Activated CD8-positive, alpha-beta memory T cell treated with anti-CD3 and anti-CD28 coated beads, Interleukin-2, amount 10 ng/mL, durations not matched to agents 7 days and 5 days (primary cell): Measurements from ENCODE around the gene CALN1. TPM values are rescaled to one million over a fixed set of nuclear protein-coding genes. Genes with fewer than 3 reads are reported as not detected.

Source experiments
- ATAC-seq: fragments of 150-1000 bp; cut with Tn5 transposase; one replicate; pipeline ENCODE4 v1.10.0; 2021; ENCODE audit warnings: moderate library complexity
- CTCF ChIA-PET: fragments of 350-600 bp; sonication (Branson Sonifier 250); formaldehyde crosslinking; loops from one replicate; lab custom pipeline; 2021; ENCODE audit warnings: antibody characterized with exemption; lab: Charles Lee
- DNase-seq: peaks from one replicate; pipeline ENCODE4 v3.0.0-alpha.2; 2020
- H3K27ac Mint-ChIP-seq: one replicate; pipeline ENCODE4 v1.8.0; 2021; ENCODE audit warnings: mild to moderate bottlenecking, mixed read lengths
- H3K27me3 Mint-ChIP-seq: one replicate; pipeline ENCODE4 v1.8.0; 2021; ENCODE audit warnings: mixed read lengths
- H3K36me3 Mint-ChIP-seq: one replicate; pipeline ENCODE4 v1.8.0; 2021; ENCODE audit warnings: mild to moderate bottlenecking, mixed read lengths
- H3K4me1 Mint-ChIP-seq: one replicate; pipeline ENCODE4 v1.8.0; 2021; ENCODE audit warnings: mixed read lengths
- H3K4me3 Mint-ChIP-seq: one replicate; pipeline ENCODE4 v1.8.0; 2021; ENCODE audit warnings: mild to moderate bottlenecking, moderate library complexity, mixed read lengths
- H3K9me3 Mint-ChIP-seq: one replicate; pipeline ENCODE4 v1.8.0; 2022; ENCODE audit warnings: low read depth, mixed read lengths
- total RNA-seq, 2 experiments: library from RNA; stranded (reverse); gene quantifications; one replicate each; pipeline ENCODE4 v1.2.3, GENCODE V29; 2021

CALN1 gene
- total RNA-seq, 2 experiments from 2014 or later, result not detected

GRCh38 chr7:72035266-72035665 is 376.9 kb downstream of the CALN1 start:
- Mint-ChIP-seq H3K9me3 (peaks cover 6% of the 10 kb centered on the region), H3K36me3 (no peaks in the 10 kb centered on the region), H3K4me1 (no peaks in the 10 kb centered on the region), H3K4me3 (no peak overlapping the region), H3K27me3 (no peaks in the 10 kb centered on the region), H3K27ac (no peak overlapping the region)
- CTCF ChIA-PET, result no interaction called here
- ATAC-seq, result no peak
- no peak for DNase-seq

- ATAC-seq (no peak), DNase-seq (no peak)
- CTCF ChIA-PET, result no interaction called here
- Mint-ChIP-seq H3K27ac (no peak overlapping the region), H3K4me1 (no peaks in the 10 kb centered on the region), H3K27me3 (no peaks in the 10 kb centered on the region), H3K36me3 (no peaks in the 10 kb centered on the region), H3K9me3 (peaks cover 10% of the 10 kb centered on the region), H3K4me3 (no peak overlapping the region)
Measured at GRCh38 chr7:72032934-72033333, 379.2 kb downstream of the CALN1 start.

GRCh38 chr7:72030994-72031667 is 381.0 kb downstream of the CALN1 start:
- peaks cover 10% of the 10 kb centered on the region for H3K9me3 Mint-ChIP-seq
- ATAC-seq (no peak), DNase-seq (no peak)
- H3K4me3 Mint-ChIP-seq, result no peak overlapping the region
- H3K27ac Mint-ChIP-seq, result no peak overlapping the region
- no peaks in the 10 kb centered on the region for H3K4me1 Mint-ChIP-seq
- no peaks in the 10 kb centered on the region for H3K36me3 Mint-ChIP-seq
- H3K27me3 Mint-ChIP-seq, result no peaks in the 10 kb centered on the region
- CTCF ChIA-PET, result no interaction called here

GRCh38 chr7:72028267-72028666 is 383.9 kb downstream of the CALN1 start:
- no peak overlapping the region for H3K27ac Mint-ChIP-seq
- H3K4me3 Mint-ChIP-seq, result no peak overlapping the region
- DNase-seq (no peak), ATAC-seq (no peak)
- H3K4me1 Mint-ChIP-seq, result no peaks in the 10 kb centered on the region
- H3K9me3 Mint-ChIP-seq, result peaks cover 13% of the 10 kb centered on the region
- CTCF ChIA-PET, result no interaction called here
- no peaks in the 10 kb centered on the region for H3K27me3 Mint-ChIP-seq
- H3K36me3 Mint-ChIP-seq, result no peaks in the 10 kb centered on the region

GRCh38 chr7:72025381-72025960 is 386.7 kb downstream of the CALN1 start:
- Mint-ChIP-seq H3K4me3 (no peak overlapping the region), H3K9me3 (peaks cover 19% of the 10 kb centered on the region), H3K27me3 (no peaks in the 10 kb centered on the region), H3K27ac (no peak overlapping the region), H3K36me3 (no peaks in the 10 kb centered on the region), H3K4me1 (no peaks in the 10 kb centered on the region)
- no peak for ATAC-seq
- no peak for DNase-seq
- CTCF ChIA-PET, result no interaction called here

GRCh38 chr7:72023926-72024325 is 388.2 kb downstream of the CALN1 start:
- Mint-ChIP-seq H3K4me3 (no peak overlapping the region), H3K27me3 (no peaks in the 10 kb centered on the region), H3K4me1 (no peaks in the 10 kb centered on the region), H3K36me3 (no peaks in the 10 kb centered on the region), H3K27ac (no peak overlapping the region), H3K9me3 (peaks cover 19% of the 10 kb centered on the region)
- no peak for DNase-seq
- CTCF ChIA-PET, result no interaction called here
- ATAC-seq, result no peak

- CTCF ChIA-PET, result no interaction called here
- H3K36me3 Mint-ChIP-seq, result no peaks in the 10 kb centered on the region
- ATAC-seq (no peak), DNase-seq (no peak)
- H3K27me3 Mint-ChIP-seq, result no peaks in the 10 kb centered on the region
- no peak overlapping the region for H3K4me3 Mint-ChIP-seq
- H3K9me3 Mint-ChIP-seq, result peaks cover 11% of the 10 kb centered on the region
- H3K4me1 Mint-ChIP-seq, result no peaks in the 10 kb centered on the region
- no peak overlapping the region for H3K27ac Mint-ChIP-seq
Measured at GRCh38 chr7:72021716-72022115, 390.4 kb downstream of the CALN1 start.

GRCh38 chr7:72020311-72020710 is 391.8 kb downstream of the CALN1 start:
- ATAC-seq (no peak), DNase-seq (no peak)
- CTCF ChIA-PET, result no interaction called here
- Mint-ChIP-seq H3K4me3 (no peak overlapping the region), H3K36me3 (no peaks in the 10 kb centered on the region), H3K9me3 (peaks cover 6% of the 10 kb centered on the region), H3K4me1 (no peaks in the 10 kb centered on the region), H3K27me3 (no peaks in the 10 kb centered on the region), H3K27ac (no peak overlapping the region)

GRCh38 chr7:72019436-72019835 is 392.7 kb downstream of the CALN1 start:
- Mint-ChIP-seq H3K27ac (no peak overlapping the region), H3K9me3 (peaks cover 6% of the 10 kb centered on the region), H3K4me1 (no peaks in the 10 kb centered on the region), H3K27me3 (no peaks in the 10 kb centered on the region), H3K4me3 (no peak overlapping the region), H3K36me3 (no peaks in the 10 kb centered on the region)
- CTCF ChIA-PET, result no interaction called here
- DNase-seq (no peak), ATAC-seq (no peak)

- Mint-ChIP-seq H3K4me3 (no peak overlapping the region), H3K9me3 (peaks cover 6% of the 10 kb centered on the region), H3K4me1 (no peaks in the 10 kb centered on the region), H3K27me3 (no peaks in the 10 kb centered on the region), H3K27ac (no peak overlapping the region), H3K36me3 (no peaks in the 10 kb centered on the region)
- DNase-seq (no peak), ATAC-seq (no peak)
- CTCF ChIA-PET, result no interaction called here
Measured at GRCh38 chr7:72017756-72018155, 394.4 kb downstream of the CALN1 start.

GRCh38 chr7:72016574-72016973 is 395.6 kb downstream of the CALN1 start:
- Mint-ChIP-seq H3K4me3 (no peak overlapping the region), H3K36me3 (no peaks in the 10 kb centered on the region), H3K9me3 (peaks cover under 1% of the 10 kb centered on the region), H3K27me3 (no peaks in the 10 kb centered on the region), H3K4me1 (no peaks in the 10 kb centered on the region), H3K27ac (no peak overlapping the region)
- DNase-seq (no peak), ATAC-seq (no peak)
- CTCF ChIA-PET, result no interaction called here

- ATAC-seq, result no peak
Measured at GRCh38 chr7:72015136-72015535, 397.0 kb downstream of the CALN1 start.

GRCh38 chr7:72007018-72007417 is 405.1 kb downstream of the CALN1 start:
- H3K27me3 Mint-ChIP-seq, result no peaks in the 10 kb centered on the region
- H3K9me3 Mint-ChIP-seq, result peaks cover 8% of the 10 kb centered on the region
- no peaks in the 10 kb centered on the region for H3K36me3 Mint-ChIP-seq
- ATAC-seq, result no peak
- DNase-seq, result no peak
- no peaks in the 10 kb centered on the region for H3K4me1 Mint-ChIP-seq
- no peak overlapping the region for H3K27ac Mint-ChIP-seq
- CTCF ChIA-PET, result no interaction called here
- H3K4me3 Mint-ChIP-seq, result no peak overlapping the region

More at GRCh38 chr7:72015136-72015535, 397.0 kb downstream of the CALN1 start:
- Mint-ChIP-seq H3K4me1 (no peaks in the 10 kb centered on the region), H3K27ac (no peak overlapping the region), H3K9me3 (peaks cover 3% of the 10 kb centered on the region), H3K4me3 (no peak overlapping the region), H3K27me3 (no peaks in the 10 kb centered on the region), H3K36me3 (no peaks in the 10 kb centered on the region)
- CTCF ChIA-PET, result no interaction called here
- no peak for DNase-seq

- Mint-ChIP-seq H3K9me3 (peaks cover 4% of the 10 kb centered on the region), H3K4me1 (no peaks in the 10 kb centered on the region), H3K36me3 (no peaks in the 10 kb centered on the region), H3K27me3 (no peaks in the 10 kb centered on the region), H3K4me3 (no peak overlapping the region), H3K27ac (no peak overlapping the region)
- ATAC-seq (no peak), DNase-seq (no peak)
- CTCF ChIA-PET, result no interaction called here
Measured at GRCh38 chr7:72003236-72003635, 408.9 kb downstream of the CALN1 start.
